ENCODE data around the gene GLIS2.

GLIS2 gene

DNA sequence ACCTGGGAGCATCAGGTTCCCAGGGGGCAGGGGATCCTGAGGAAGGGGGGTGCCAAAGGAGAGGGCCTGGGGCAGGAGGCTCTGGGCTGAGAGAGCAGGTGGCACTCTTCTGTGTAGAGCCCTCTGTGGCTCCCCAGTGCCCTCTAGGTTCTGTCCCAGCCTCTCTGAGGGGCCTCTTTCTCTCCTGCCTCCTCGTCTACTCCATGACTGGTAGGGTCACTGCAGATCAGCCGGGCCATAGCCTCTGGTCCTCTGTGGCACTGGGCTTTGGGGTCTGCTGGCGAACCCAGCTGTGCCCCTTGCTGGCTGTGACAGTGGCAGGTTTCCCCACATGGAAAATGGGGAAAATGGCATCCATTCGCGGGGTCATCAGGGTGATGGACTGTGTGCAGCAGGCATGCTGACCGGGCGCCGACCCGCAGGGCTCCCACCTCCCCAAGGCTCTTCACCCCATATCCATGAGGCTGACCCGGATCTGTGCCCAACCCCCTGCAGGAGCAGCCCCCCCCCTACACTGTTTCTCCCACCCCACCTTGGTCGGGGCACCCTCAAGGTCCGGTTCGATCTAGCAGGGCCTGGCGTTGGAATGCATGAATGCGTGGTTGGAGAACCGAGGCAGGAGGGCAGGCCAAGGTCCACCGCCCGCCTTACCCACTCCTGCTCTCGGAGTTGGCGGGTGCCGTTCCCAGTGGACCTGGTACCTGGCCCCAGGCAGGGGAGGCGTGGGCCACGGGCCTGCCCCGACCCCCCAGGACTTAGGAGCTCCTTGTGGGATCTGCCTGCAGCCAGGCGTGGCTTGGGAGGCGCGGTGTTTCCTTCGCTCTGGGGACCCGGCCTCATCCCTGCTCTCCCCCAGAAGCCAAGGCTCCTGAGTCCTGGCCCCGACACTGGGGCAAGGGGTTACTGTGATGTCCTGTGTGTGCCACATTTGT is 6.5 kb downstream of the GLIS2 start:
- 0 out of 2 replicates have a peak, but pooled peaks cover 9% of the 10 kb centered on the region for H3K27me3 ChIP-seq (ENCODE audit: low read depth, low read length)
- H3K79me2 ChIP-seq (ENCODE audit: low read length): no peaks in the 10 kb centered on the region
- no peak overlapping the region for H3K27ac ChIP-seq (ENCODE audit: low read length)
- no peak overlapping the region for H3K9ac ChIP-seq (ENCODE audit: low read length)
- no peaks in the 10 kb centered on the region for H4K20me1 ChIP-seq (ENCODE audit: insufficient read depth, low read length)
- H3K9me3 ChIP-seq (ENCODE audit: insufficient read depth, low read length): no peaks in the 10 kb centered on the region
- peaks cover 22% of the 10 kb centered on the region for H3K4me1 ChIP-seq (ENCODE audit: low read length)
- no peak overlapping the region for H3K4me3 ChIP-seq (ENCODE audit: low read length)
- no peak for TF ChIP-seq EZH2phosphoT487 (IDR thresholded peaks at IDR 0.05; ENCODE audit: low read depth)
- TF ChIP-seq, protein P1, sequence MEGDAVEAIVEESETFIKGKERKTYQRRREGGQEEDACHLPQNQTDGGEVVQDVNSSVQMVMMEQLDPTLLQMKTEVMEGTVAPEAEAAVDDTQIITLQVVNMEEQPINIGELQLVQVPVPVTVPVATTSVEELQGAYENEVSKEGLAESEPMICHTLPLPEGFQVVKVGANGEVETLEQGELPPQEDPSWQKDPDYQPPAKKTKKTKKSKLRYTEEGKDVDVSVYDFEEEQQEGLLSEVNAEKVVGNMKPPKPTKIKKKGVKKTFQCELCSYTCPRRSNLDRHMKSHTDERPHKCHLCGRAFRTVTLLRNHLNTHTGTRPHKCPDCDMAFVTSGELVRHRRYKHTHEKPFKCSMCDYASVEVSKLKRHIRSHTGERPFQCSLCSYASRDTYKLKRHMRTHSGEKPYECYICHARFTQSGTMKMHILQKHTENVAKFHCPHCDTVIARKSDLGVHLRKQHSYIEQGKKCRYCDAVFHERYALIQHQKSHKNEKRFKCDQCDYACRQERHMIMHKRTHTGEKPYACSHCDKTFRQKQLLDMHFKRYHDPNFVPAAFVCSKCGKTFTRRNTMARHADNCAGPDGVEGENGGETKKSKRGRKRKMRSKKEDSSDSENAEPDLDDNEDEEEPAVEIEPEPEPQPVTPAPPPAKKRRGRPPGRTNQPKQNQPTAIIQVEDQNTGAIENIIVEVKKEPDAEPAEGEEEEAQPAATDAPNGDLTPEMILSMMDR (IDR thresholded peaks at IDR 0.05; ENCODE audit: low read depth, low read length): no peak
- no peak overlapping the region for H3K4me2 ChIP-seq (ENCODE audit: low read length)
- no peaks in the 10 kb centered on the region for H3K36me3 ChIP-seq (replicated peaks; ENCODE audit: low read depth, low read length)
- H2AFZ ChIP-seq (ENCODE audit: low read depth, low read length): no peak overlapping the region

GRCh38 chr16:4323071-4323844 is 7.4 kb downstream of the GLIS2 start:
- Histone ChIP-seq H3K4me1 (ENCODE audit: low read length) (peaks cover 23% of the 10 kb centered on the region), H3K9ac (ENCODE audit: low read length) (no peak overlapping the region), H3K27me3 (ENCODE audit: low read depth, low read length) (0 out of 2 replicates have a peak, but pooled peaks cover 9% of the 10 kb centered on the region), H3K9me3 (ENCODE audit: insufficient read depth, low read length) (no peaks in the 10 kb centered on the region), H3K27ac (ENCODE audit: low read length) (no peak overlapping the region), H3K4me2 (ENCODE audit: low read length) (no peak overlapping the region), H2AFZ (ENCODE audit: low read depth, low read length) (no peak overlapping the region), H3K79me2 (ENCODE audit: low read length) (no peaks in the 10 kb centered on the region), H3K36me3 (replicated peaks; ENCODE audit: low read depth, low read length) (no peaks in the 10 kb centered on the region), H4K20me1 (ENCODE audit: insufficient read depth, low read length) (no peaks in the 10 kb centered on the region), H3K4me3 (ENCODE audit: low read length) (no peak overlapping the region)
- TF ChIP-seq, protein P1 (IDR thresholded peaks at IDR 0.05; ENCODE audit: low read depth, low read length): no peak
- no peak for TF ChIP-seq EZH2phosphoT487 (IDR thresholded peaks at IDR 0.05; ENCODE audit: low read depth)

DNA sequence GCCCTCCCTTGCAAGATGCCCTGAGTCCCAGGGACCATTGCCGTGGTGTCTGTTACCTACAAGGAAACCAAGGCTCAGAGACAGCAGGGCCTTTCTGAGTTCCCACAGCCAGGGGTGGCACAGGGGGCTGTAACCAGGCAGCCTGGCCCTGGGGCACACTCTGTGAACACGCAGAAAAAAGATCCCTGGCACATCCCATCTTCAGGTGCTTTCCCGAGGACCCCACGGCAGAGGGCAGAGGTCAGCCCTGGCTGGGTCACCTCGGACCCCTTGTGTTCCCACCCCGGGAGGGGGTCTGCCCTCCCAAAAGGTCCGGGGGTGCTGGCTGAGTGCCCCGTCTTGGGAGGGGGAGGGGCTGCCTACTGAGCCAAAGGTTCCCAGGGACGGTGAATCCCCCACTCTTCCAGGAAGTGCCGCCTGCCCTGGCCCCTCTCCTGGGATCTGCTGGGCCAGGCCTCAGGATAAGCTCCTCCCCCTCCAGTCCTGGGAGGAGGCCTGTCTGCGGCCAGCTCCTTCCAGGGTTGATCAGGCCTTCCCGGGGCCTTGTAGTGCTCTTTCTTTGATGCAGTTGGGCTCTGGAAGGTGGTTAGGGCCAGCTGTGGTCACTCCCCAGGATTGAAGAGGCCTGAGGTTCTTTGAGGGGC is 8.1 kb downstream of the GLIS2 start:
- Histone ChIP-seq H3K4me3 (ENCODE audit: low read length) (no peak overlapping the region), H3K9ac (ENCODE audit: low read length) (no peak overlapping the region), H3K27ac (ENCODE audit: low read length) (no peak overlapping the region), H2AFZ (ENCODE audit: low read depth, low read length) (no peak overlapping the region), H3K9me3 (ENCODE audit: insufficient read depth, low read length) (no peaks in the 10 kb centered on the region), H3K4me2 (ENCODE audit: low read length) (no peak overlapping the region), H3K79me2 (ENCODE audit: low read length) (no peaks in the 10 kb centered on the region), H3K4me1 (ENCODE audit: low read length) (peaks cover 27% of the 10 kb centered on the region), H4K20me1 (ENCODE audit: insufficient read depth, low read length) (no peaks in the 10 kb centered on the region), H3K36me3 (replicated peaks; ENCODE audit: low read depth, low read length) (no peaks in the 10 kb centered on the region), H3K27me3 (ENCODE audit: low read depth, low read length) (0 out of 2 replicates have a peak, but pooled peaks cover 9% of the 10 kb centered on the region)
- no peak for TF ChIP-seq EZH2phosphoT487 (IDR thresholded peaks at IDR 0.05; ENCODE audit: low read depth)
- TF ChIP-seq, protein P1 (IDR thresholded peaks at IDR 0.05; ENCODE audit: low read depth, low read length): no peak

Data from OCI-LY3 (cell line).